ENCODE data around the gene CACUL1.
"Not testable (repeated sequence)": the region's sequence is repeated elsewhere in the genome, so short reads cannot be mapped to it uniquely, and the experiment has no call there.

Gene CACUL1

GRCh38 chr10:118674226-118674919 lies 80.4 kb downstream of the CACUL1 start:
- TF ChIP-seq CTCF (IDR thresholded peaks at IDR 0.05; ENCODE audit: insufficient read depth, low read length, poor library complexity, severe bottlenecking) = no peak
- H3K27me3 ChIP-seq (replicated peaks; ENCODE audit: control insufficient read depth, insufficient read depth, low read length) = no peaks in the 10 kb centered on the region
- H3K36me3 ChIP-seq (ENCODE audit: control insufficient read depth, insufficient read depth, low read length) = no peaks in the 10 kb centered on the region; the same call in 1 of the 2 replicates
- no peak for DNase-seq (ENCODE audit: extremely low read depth, insufficient read length)
- H3K4me3 ChIP-seq (replicated peaks; ENCODE audit: low read depth, low read length) = no peak overlapping the region

- no peak overlapping the region for H3K4me3 ChIP-seq (replicated peaks; ENCODE audit: low read depth, low read length)
- no peaks in the 10 kb centered on the region for H3K36me3 ChIP-seq (ENCODE audit: control insufficient read depth, insufficient read depth, low read length)
- TF ChIP-seq CTCF (IDR thresholded peaks at IDR 0.05; ENCODE audit: insufficient read depth, low read length, poor library complexity, severe bottlenecking) = no peak
- no peaks in the 10 kb centered on the region for H3K27me3 ChIP-seq (replicated peaks; ENCODE audit: control insufficient read depth, insufficient read depth, low read length)
- no peak for DNase-seq (ENCODE audit: extremely low read depth, insufficient read length)
Observed at GRCh38 chr10:118672766-118673715, 81.7 kb downstream of the CACUL1 start.

GRCh38 chr10:118672153-118672552 lies 82.6 kb downstream of the CACUL1 start:
- DNase-seq (ENCODE audit: extremely low read depth, insufficient read length) = no peak
- no peak for TF ChIP-seq CTCF (IDR thresholded peaks at IDR 0.05; ENCODE audit: insufficient read depth, low read length, poor library complexity, severe bottlenecking)
- H3K4me3 ChIP-seq (replicated peaks; ENCODE audit: low read depth, low read length) = no peak overlapping the region
- H3K27me3 ChIP-seq (replicated peaks; ENCODE audit: control insufficient read depth, insufficient read depth, low read length) = no peaks in the 10 kb centered on the region
- H3K36me3 ChIP-seq (ENCODE audit: control insufficient read depth, insufficient read depth, low read length) = no peaks in the 10 kb centered on the region

GRCh38 chr10:118671221-118671620 lies 83.5 kb downstream of the CACUL1 start:
- not testable (repeated sequence) for H3K4me3 ChIP-seq (replicated peaks; ENCODE audit: low read depth, low read length); H3K27me3 ChIP-seq (replicated peaks; ENCODE audit: control insufficient read depth, insufficient read depth, low read length); H3K36me3 ChIP-seq (ENCODE audit: control insufficient read depth, insufficient read depth, low read length); DNase-seq (ENCODE audit: extremely low read depth, insufficient read length)

- no peak for TF ChIP-seq CTCF (IDR thresholded peaks at IDR 0.05; ENCODE audit: insufficient read depth, low read length, poor library complexity, severe bottlenecking)
- Histone ChIP-seq H3K4me3 (replicated peaks; ENCODE audit: low read depth, low read length) (no peak overlapping the region), H3K36me3 (ENCODE audit: control insufficient read depth, insufficient read depth, low read length) (no peaks in the 10 kb centered on the region), H3K27me3 (replicated peaks; ENCODE audit: control insufficient read depth, insufficient read depth, low read length) (no peaks in the 10 kb centered on the region)
- DNase-seq (ENCODE audit: extremely low read depth, insufficient read length) = no peak
Observed at GRCh38 chr10:118670472-118671124, 84.2 kb downstream of the CACUL1 start.

- Histone ChIP-seq H3K4me3 (replicated peaks; ENCODE audit: low read depth, low read length) (no peak overlapping the region), H3K27me3 (replicated peaks; ENCODE audit: control insufficient read depth, insufficient read depth, low read length) (no peaks in the 10 kb centered on the region), H3K36me3 (ENCODE audit: control insufficient read depth, insufficient read depth, low read length) (no peaks in the 10 kb centered on the region)
- TF ChIP-seq CTCF (IDR thresholded peaks at IDR 0.05; ENCODE audit: insufficient read depth, low read length, poor library complexity, severe bottlenecking) = no peak
- no peak for DNase-seq (ENCODE audit: extremely low read depth, insufficient read length)
Observed at GRCh38 chr10:118669835-118670234, 84.9 kb downstream of the CACUL1 start.

Data from GM06990 (cell line).